T-helper 2 cell (primary cell): Measurements from ENCODE around the gene FILIP1L.

ENCODE experiments used
- DNase-seq, 5 experiments: peaks; one replicate each; pipeline versions ENCODE4 v3.0.0 to v3.0.0-alpha.2; 2012 to 2022

FILIP1L gene

DNA sequence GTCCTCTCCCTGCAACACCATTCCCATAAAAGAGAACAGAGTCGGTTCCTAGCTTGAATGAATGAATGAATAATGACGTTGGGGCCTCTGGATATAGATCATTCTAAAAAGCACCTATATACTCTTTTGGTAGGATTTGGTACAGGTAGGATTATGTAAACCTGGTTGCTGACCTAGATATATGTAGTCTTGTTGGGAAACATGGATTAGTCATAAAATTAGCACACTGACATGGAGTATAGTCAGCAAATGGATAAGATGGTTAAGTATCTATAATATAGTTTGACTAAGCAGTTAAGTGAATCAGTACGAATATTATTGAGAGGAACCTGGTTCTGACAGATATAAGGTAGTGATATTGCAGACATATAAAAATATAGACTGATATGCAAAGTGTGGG, 142.5 kb downstream of the FILIP1L start:
- no peak for DNase-seq

DNA sequence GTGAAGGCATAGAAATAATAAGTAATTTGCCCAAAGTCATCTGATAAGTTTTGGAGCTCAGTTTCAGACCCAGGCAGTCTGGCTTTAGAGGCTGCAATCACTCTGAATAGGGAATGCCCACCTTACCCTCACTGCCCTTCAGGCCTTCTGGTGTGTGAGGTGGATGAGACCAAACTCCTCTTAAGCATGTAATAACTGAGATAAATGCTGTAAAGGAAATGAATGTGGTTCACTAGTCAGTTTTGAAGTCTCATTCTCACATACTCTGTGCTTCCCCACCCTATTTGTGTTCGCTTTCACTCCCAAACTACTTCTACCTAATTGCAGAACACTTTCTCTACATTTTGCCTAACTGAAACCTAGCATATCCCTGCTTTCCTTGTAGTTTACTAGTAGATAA, 144.1 kb downstream of the FILIP1L start:
- DNase-seq, result peak in 1 of 5 experiments; percentile 74

DNA sequence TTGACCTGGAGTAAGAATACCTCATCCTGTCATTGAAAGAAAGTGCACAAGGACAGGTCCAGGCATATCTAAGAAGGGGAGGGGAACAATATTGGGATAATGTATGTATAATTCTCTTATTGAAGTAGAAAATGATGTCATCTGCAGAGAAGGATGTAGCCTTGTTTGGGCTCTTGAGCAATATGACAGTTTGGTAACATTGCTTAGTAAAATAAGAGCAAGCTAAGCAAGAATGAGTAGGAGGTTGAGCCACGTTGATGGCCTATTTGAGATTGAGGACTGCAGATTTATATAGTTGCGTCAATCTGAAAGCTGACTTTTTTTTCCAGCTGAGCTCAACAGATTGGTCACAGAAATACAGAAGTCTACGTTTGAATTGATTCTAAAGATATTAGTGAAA, 145.2 kb downstream of the FILIP1L start:
- peak in 1 of 5 experiments; percentile 80 for DNase-seq

DNA sequence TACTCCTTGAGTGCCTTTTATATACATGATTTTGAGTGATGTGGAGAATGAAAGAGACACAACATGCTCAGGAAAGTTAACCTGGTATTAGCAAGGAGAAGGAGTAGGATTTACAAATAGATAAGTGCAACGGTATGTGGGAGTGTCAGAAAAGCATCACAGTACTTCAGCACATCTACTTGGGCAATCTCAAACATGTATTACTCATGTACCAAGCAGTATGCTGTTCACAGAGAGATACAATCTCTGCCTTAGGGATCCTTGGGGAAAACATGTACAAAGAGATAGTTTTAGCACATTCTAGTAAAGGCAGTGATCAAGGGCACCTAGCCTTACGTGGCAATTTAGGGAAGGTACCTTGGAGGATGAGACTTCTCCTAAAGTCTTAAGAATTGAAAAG, 146.5 kb downstream of the FILIP1L start:
- DNase-seq, result no peak

DNA sequence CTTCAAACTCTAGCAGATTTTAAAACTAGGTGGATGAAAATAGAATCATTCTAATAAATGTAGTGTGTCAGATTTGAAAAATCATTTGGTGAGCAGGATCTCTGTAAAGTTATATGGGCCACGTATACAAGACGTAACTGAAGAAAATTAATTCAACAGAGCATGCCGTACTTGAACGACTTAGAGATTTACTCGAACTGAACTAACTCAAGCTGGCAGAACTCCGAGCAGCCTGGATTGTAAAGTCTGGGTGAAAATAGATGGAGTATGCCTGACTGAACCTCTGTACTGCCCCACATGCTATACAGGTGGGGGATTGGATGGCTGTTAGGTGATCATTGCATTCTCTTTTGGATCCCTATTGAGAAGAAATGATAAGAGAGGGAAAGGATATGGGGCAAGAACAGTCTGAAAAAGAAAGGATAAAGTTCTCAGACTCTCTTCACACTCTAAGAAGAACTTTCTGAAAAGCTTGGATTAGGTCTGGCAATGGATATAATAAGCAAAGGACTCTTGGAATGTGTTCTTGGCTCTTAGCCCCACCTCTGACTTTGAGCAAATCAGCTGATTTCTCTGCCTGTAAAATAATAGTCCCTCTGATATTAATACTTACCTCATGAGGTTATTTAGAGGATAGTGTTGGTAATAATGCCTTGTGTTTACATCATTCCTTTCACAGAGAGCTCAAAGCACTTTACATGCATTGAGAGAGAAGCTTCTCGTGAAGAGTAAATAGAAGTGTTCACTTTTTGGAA, 147.5 kb downstream of the FILIP1L start:
- DNase-seq, result no peak

DNA sequence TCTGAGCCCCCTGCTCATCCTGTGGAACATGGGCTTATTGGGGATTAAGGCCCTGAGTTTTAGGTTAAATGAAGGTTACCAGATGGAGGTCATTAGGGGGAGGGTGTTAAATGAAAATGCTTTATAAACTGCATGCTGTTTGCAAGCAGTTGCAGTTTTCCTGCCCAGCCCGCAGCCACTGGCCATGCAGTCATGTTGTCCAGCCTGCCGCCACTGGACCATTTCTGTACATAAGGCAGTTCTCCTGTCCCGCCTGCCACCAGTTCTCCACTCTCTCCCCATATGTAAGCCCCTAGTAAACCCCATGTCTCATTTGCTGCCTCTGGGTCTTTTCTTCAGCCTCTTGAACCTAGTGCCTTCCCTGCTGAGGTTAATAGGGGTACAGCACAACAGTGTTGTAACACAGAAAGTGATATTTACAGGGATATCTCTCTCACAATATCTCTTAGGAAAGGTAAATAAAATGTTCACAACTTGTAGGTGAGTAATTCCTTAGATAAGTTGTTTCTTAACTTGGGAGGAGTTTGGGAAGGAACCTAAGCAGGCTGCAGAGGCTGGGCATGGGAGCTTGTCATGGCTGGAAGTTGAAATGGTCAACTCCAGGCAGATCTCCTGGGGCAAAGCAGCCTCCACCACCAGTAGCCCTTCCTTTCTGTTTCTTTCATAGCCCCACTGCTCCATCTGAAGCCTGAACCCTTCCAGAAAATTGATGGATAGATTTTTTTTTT, 148.5 kb downstream of the FILIP1L start:
- DNase-seq, result no peak

DNA sequence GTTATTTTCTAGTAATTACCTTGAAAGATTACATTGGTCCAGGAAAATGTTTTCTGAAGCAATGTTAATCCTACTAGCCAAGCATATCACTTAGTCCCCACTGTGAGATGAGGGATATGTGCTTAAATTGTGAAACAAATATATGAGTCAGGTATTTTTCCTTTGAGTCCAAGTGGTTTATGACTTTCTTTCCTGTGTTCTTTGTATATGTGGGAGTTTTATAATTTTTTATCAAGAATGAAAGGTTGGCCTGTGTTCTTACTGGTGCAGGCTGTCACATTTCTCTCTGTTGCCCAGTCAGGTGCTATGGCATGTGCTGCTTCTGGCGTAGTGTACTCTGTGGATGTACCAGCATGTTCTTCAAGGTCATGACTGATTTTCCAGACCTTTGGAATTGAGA, 149.2 kb downstream of the FILIP1L start:
- DNase-seq, result no peak

DNA sequence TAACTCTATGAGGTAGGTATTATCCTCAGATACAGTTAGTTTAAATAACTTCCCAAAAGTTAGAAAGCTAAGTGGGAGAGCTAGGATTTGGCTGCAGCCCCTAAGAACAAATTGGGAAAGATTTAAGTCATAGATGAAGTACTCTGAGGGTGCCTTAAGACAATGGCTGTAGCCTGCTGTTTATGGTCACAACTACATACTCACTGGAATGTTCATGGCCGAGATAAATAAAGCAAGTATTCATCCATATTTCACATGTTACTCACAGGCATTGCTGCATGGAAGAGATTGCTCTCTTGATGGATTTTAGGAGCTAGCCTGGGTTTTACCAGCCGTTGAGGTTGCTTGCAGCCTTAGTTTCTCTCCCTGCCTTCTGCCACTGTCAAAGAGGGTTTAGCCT, 151.6 kb downstream of the FILIP1L start:
- no peak for DNase-seq

DNA sequence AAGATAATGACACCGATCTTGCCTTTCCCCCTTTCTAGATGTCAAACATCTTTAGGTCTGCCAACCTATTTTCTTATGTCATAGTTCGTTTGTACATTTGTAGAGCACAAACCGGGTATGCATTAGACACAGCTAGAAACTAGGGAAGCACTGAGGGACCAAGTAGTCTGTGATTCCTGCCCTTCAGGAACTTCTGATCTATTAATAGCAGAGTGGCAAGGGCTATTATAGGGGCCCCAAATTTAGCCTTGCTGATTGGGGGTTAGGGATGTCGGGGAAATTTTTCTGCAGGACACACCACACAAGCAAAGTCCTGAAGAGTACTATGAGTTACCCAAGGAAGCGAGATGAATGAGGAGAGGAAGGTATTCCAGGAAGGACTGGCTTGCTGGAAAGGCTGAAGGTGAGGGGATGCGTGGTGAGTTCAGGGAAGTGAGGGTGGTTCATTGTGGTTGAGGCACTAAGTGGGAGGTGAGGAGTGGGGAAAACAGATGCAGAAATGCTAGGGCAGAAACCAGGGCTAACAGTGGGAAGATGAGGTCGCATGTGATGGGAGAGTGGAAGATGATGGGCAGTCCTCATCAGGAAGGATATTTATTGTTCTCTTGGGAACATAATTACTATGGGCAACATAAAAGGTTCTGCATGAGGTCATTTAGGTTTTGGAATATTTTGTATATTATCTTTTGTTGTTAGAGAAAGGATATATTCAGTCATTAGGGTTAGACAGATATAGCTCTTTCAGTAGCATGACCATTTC, 152.4 kb downstream of the FILIP1L start:
- no peak for DNase-seq

DNA sequence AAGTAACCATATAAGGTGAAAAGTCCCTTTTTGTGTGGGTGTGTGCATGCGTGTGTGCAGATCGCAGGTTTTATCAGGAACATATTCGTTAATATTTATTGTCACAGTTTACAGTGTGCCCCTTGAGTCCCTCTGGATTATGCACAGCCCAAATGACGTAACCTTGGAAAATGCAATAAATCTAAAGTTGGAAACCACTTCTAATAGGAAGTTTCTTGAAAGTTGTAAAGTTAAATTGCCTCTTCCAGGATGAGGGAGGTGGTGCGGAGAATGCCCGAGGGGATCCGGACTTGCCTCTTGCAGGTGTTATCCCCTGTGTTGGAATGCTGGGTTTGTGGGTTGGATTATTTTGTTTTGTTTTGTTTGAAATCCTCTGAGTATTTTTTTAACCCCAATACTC, 153.4 kb downstream of the FILIP1L start:
- no peak for DNase-seq

DNA sequence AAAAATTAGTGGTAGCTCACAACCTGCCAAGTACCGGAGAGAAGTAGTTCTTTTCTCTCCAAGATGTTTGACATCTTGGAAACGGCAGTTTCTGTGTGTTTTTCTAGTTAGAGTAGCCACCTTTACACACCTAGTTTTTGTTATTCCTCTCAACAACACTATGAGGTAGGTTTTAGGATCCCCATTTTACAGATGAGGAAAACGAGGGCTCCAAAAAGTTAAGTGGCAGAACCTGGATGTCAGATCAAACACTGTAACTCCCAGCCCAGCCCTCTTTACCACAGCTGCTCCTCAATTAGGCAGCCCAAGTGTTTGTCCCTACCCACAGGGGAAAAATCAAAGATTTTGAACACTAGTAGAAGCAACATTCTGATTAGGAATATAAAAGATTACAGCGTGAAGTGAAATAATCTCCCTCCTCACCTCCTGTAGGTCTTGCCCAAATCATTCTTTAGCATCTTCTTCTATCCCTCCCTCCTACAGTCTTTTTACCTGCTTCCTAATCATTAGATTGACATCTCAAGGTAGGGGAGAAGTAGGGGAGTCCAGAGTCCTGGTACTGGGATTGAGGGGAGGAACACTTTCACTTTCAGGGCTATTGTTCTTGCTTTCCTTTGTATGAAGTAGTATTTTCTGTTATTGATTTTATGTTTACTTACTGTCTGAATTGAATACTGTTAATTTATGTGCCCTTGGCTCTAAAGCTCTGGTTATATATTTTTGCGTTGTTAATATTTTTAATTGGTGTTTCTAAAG, 154.0 kb downstream of the FILIP1L start:
- no peak for DNase-seq

DNA sequence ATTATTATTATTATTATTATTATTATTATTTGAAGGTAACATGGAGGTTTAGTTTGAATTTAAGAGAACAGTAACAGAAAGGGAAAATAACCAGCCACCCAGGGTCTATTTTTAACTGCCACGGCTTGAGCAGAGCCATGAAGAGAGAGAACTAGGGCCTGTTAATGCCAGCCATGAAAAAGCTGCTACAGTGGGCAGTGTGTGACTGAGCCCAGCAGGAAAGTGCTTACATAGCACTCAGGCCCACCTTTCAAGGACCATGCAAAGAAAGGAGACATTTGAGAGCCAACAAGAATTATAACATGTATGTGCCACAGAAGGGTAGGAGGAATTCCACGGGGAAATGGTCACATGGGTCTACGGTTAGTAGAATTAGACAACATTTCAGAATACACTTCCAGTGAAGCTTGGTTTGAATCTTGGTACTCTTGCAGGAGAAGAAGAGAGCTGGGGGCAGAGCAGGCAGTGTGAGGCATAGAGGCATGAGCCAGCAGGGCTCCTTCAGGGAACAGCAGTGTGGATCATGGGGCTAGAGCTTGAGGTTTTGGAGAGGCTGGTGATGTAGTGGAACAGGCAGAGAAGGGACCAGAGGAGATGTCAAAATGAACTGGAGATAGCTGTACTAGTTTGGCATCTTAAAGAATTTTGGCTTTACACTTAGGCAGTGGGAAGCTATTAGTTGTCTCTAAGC, 155.9 kb downstream of the FILIP1L start:
- DNase-seq, result no peak

DNA sequence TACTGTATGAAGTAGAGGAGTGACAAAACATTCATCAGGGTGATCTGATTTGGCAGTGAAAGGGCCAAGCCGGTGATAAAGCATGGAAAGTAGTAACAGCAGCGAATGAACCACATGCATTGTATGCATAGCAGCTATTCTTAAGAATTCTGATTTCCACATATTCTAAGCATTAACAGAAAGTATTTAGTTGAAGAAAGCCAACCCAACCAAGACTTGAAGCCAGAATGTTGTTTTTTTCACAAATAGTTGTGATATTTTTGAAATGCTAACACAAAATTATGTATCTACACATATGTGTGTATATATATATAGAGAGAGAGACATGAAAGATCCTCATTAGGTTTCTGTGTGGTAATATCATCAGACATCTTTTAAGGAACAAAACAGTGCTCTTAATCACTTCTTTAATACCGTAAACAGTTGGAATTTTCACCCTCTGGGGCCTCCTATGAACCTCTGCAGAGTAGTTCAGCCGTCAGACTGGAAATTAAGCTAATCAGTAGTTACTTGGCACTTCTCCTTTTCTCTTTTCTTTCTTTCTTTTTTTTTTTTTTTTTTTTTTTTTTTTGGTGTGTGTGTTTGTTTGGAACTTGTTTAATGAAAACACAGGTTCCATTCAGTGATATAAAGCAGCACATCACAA, 157.0 kb downstream of the FILIP1L start:
- no peak for DNase-seq

DNA sequence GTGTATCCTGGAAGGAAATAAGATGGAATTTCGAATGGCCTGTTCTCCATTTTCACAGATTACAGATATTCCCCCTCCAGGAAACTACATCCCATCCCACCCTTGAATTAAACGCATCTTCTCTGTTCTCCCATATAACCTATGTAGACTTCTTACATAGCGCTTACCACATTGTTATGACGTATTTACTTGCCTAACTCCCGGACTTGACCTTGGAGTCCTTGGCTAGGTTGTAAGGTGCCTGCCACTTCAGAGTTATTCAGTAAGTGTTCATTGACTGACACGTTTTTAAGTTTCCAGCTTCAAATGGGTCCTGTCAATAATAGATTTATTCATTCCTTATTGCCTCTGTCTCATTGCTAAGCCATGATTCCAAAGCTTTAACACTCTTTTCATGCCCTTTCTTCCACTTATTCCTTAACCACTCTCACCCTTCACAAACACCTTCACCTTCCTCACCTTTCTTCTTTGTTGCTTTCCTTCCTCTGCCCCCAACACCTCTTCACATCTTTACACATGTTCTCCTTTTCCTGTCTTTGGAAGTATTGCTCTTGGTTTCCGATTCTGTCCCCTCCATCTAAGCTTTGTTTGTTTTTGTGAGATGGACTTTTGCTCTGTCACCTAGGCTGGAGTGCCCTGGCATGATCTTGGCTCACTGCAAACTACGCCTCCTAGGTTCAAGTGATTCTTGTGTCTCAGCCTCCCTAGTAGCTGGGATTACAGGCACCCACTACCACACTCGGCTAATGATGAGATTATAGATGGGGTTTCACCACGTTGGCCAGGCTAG, 158.3 kb downstream of the FILIP1L start:
- DNase-seq, result no peak

DNA sequence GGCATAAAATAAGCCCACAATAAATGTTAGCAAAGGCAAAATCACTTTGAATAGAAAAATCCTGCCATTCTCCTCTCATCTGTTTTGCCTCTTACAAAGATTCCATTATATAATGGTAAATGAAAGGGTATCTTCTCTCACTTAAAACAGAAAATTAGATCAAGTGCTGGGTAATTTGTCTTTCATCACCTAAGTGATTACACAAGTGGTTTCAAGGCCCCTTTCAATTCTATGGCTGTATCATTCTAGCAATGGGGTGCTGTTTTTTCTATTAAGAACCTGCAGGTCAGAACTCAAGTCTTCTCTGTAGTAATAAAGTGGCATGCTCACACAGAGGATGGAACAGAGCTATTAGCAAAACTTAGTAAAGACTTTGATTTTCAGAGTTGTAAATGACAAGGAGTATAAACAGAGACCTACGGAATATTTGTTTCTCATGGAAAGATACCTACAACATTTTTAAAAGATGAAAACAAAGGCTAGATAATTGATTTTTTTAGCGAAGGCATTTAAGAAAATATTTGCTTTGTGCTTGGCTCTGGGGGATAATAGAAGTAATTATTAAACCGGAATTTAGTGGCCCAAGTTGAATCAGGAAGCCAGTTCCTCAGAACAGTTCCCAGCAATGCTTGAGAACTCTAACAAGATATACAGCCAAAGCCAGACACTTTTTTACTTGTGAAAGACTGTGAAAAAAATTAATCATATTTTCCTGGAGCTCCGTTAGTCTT, 159.2 kb downstream of the FILIP1L start:
- DNase-seq, result no peak

DNA sequence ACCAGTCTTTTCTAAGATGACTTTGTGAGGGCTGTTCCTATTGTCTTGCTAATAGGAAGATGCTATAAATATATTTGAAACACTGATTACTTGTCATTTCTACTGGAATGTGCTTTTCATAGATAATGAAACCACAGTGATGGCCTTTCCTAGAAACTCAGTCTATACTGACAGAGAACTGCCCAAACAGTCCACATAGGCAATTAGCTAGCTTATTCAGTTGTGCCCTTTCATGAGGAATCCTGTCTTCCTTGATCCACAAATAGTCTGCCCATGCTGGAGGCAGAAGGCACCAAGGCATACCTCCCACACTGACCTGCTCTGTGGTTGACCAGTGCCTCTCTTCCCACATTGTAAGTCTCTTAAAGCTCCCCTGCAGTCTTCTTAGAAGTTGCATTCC, 160.7 kb downstream of the FILIP1L start:
- DNase-seq, result no peak

DNA sequence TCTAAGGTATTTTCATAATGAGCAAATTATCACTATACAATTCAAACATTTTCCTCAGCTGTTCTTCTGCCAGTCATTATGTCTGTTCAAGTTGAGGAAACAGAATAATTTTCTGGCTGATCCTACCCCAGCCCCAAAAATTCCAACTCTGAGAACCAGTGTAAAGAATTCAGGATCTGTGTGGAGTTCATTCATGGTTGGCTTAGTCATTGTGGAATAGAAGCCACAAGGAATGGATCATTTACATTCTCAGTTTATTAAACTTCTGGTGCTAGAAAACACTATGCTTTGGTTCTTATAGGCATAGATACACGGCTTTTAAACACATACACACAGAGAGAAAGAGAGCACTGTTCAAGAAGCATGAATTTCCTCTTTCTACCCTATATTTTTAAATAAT, 162.0 kb downstream of the FILIP1L start:
- no peak for DNase-seq

DNA sequence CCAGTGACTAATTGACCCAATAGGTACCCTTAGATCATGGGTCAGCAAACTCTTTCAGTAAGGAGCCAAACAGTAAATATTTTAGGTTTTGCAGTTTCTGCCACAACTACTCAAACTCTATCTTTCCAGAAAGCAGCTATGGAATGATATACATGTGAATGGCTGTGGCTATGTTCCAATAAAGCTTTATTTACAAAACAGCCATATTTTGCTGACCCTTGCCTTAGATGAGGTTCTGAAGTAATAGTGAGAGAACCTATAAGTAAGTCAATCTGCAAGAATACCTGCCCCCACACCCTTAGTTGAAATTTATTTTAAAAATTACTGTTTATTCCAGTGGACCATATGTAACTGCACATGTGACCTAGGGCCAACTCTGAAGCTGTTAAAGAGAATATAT, 162.6 kb downstream of the FILIP1L start:
- DNase-seq, result no peak

DNA sequence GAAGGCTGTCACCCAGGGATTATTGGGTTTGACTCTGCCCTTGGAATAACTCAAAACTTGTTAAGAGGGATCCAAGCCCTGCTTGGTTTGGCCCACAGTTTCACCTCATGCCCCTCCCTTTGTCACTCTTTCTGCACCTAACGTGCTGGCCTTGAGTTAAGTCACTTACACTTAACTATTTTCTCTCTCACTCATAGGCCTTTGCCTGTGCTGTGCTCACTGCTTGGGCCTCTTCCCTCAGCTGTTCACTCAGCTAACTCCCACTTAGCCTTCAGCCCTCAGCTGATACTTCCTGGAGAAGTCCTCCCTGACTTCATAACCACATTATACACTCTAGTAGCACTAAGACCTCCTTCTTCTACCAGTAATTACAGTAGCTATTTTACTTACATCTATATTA, 163.4 kb downstream of the FILIP1L start:
- no peak for DNase-seq

DNA sequence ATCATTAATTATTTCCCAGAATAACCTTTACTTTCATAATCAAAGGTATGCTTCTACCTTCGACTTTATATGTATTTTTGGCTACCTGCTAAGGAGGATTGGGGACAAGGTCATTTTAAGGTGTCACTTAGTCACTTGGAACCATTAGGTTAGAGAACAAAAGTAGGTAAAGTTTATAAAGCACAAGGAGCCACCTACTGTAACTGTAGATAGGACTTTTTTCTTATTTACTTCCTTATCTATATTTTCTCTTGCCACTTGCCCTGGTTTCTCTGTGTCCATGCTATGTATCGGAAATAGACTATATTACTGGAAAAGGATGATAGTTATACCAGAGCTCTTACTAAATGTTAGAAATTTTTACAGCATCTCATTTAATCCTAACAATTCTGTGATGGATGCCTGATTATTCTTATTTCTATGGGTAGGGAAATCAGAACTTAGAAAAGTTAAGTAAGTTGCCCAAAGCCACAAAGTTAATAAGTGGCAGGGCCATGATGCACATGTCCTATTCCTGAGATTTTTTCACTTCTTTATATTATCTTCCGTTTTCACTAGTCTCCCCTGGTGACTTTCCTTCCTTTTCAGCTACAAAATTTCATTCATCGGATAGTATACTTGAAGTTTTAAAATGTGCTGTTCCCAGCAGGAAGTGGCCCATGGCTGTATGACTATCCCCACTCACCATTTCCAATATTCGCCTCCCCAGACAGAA, 164.2 kb downstream of the FILIP1L start:
- DNase-seq, result no peak
